NCI-H146 treated with DMSO at 0.1 percent for 48 hours (cell line): Measurements from ENCODE around the gene TMEM130.
A peak's percentile ranks its signal among the peaks of the same experiment; 100 is the strongest.

Source experiments
- DNase-seq: peaks from one replicate; lab custom pipeline; 2025; ENCODE audit not compliant: unreplicated experiment; lab: John Stamatoyannopoulos, UW

Gene TMEM130

GRCh38 chr7:98869597-98870120, at the start of gene TMEM130:
Gene TMEM130 (minus strand): TSS chr7:98870014. CDS start chr7:98869861, 153 bp downstream.
- DNase-seq = no peak

- DNase-seq = no peak
Measured at GRCh38 chr7:98917331-98917730, 47.5 kb upstream of the TMEM130 start.

GRCh38 chr7:98913612-98914011, 43.8 kb upstream of the TMEM130 start:
- DNase-seq = no peak

- DNase-seq = no peak
Measured at GRCh38 chr7:98913026-98913425, 43.2 kb upstream of the TMEM130 start.

- no peak for DNase-seq
Measured at GRCh38 chr7:98911916-98912315, 42.1 kb upstream of the TMEM130 start.

GRCh38 chr7:98910427-98910826, 40.6 kb upstream of the TMEM130 start:
- DNase-seq = no peak

- no peak for DNase-seq
Measured at GRCh38 chr7:98909487-98909886, 39.7 kb upstream of the TMEM130 start.

GRCh38 chr7:98908585-98908984, 38.8 kb upstream of the TMEM130 start:
- no peak for DNase-seq

GRCh38 chr7:98907570-98907969, 37.8 kb upstream of the TMEM130 start:
- no peak for DNase-seq

GRCh38 chr7:98903246-98903645, 33.4 kb upstream of the TMEM130 start:
- DNase-seq = no peak

- no peak for DNase-seq
Measured at GRCh38 chr7:98902523-98902922, 32.7 kb upstream of the TMEM130 start.

GRCh38 chr7:98900815-98901214, 31.0 kb upstream of the TMEM130 start:
- DNase-seq = no peak

GRCh38 chr7:98899816-98900215, 30.0 kb upstream of the TMEM130 start:
- DNase-seq = no peak

- DNase-seq = no peak
Measured at GRCh38 chr7:98892609-98893008, 22.8 kb upstream of the TMEM130 start.

GRCh38 chr7:98887038-98887437, 17.2 kb upstream of the TMEM130 start:
- no peak for DNase-seq

- DNase-seq = no peak
Measured at GRCh38 chr7:98884416-98884815, 14.6 kb upstream of the TMEM130 start.

GRCh38 chr7:98881561-98882315, 11.9 kb upstream of the TMEM130 start:
- no peak for DNase-seq

GRCh38 chr7:98880485-98880884, 10.7 kb upstream of the TMEM130 start:
- DNase-seq = no peak

GRCh38 chr7:98879979-98880315, 10.1 kb upstream of the TMEM130 start:
- no peak for DNase-seq

GRCh38 chr7:98879198-98879978, 9.6 kb upstream of the TMEM130 start:
- DNase-seq = peak; percentile 14

GRCh38 chr7:98878365-98879197, 8.8 kb upstream of the TMEM130 start, which contains the start of gene TRRAP:
Gene TRRAP (plus strand): TSS chr7:98878532. CDS start chr7:98881151, 2,619 bp downstream.
- DNase-seq = peak; percentile 25
